ENCODE results near the gene MCMBP.
"Not testable (repeated sequence)": the region's sequence is repeated elsewhere in the genome, so short reads cannot be mapped to it uniquely, and the experiment has no call there.

Gene MCMBP

DNA sequence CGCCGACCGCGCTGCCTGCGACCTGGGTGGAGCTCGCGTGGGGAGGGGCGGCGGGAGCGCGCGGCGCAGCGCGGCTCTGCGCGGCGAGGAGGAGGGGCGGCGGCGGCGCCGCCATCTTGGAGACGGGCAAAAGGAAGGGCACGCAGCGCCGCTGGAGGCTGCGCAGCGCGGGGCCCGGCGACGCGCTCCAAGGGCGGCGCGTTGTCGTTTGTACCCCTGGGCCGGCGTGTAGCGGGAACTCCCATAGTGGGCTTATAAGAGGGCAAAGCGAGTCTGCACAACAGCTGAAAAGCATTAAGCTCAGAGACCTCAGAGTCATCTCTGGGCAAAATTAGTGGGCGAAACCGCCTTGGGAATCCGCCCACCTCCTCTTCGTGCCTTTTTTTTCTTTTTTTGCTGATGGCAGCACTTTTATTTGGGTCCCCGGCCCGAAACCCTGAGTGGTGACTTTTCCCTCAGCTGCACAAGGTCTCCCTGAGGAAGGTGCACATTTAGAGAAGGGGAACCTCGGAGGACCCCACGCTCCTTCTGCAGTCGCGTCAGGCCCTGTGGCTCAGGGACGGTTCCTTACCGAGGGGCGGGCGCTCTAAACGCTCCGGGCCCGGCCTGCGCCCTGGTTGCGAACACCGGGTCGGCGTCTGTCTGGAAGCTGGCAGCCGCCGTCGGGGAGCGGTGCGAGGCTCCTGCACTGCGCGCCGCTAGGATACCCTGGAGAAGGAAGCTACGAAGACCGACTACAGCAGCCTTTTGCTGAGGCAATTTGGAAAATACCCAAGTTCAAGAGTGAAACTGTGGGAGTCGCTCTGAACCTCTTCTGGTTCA lies 428 bp upstream of the MCMBP start:
- peak; percentile 73 to 78 for DNase-seq (ENCODE audit: low read depth in 2 of 2)

DNA sequence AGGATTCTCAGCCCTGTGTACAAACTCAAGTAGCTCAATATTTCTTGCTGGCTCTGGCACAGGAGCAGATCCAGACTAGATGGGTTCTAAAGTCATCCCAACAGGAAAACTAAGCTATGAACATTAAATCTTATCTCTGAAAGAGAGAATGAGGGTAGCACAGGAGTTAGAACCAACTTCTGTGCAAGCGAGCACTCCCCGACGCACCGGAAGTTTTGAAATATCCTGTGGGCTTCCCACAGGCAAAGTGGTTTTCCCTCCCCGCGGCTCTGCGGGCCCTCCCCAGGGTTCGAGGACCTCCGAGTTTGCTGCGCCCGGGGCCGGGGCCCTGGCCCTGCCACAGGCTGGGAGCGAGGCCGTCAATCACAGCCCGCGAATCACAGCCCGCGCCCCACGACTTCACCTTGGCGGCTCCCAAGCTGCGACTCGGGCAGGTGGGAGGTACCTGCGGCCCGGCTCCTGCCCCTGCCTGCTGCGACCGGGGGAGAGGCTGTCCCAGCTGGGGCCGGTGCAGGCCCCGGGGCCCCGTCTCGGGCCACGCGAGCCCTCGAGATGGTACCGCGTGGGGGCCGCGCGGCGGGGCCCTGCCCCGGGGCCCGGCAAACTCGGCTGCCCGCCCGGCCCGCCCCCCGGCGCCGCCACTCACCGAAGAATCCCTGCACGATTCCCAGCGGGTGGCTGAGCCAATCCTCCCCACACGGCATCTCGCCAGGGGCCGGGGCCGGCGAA lies 598 bp downstream of the MCMBP start:
- peak; percentile 14 to 26 for DNase-seq (ENCODE audit: low read depth in 2 of 2)

DNA sequence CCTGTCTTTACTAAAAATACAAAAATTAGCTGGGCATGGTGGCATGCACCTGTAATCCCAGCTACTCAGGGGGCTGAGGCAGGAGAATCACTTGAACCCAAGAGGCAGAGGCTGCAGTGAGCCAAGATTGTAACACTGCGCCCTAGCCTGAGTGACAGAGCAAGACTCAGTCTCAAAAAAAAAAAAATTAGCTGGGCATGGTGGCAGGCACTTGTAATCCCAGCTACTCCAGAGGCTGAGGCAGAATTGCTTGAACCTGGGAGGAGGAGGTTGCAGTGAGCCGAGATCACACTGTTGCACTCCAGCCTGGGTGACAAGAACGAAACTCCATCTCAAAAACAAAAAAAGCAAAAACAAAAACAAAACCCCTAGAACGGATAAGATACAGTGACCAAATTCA lies 3.2 kb downstream of the MCMBP start:
- DNase-seq (ENCODE audit: low read depth in 2 of 2): not testable (repeated sequence)

DNA sequence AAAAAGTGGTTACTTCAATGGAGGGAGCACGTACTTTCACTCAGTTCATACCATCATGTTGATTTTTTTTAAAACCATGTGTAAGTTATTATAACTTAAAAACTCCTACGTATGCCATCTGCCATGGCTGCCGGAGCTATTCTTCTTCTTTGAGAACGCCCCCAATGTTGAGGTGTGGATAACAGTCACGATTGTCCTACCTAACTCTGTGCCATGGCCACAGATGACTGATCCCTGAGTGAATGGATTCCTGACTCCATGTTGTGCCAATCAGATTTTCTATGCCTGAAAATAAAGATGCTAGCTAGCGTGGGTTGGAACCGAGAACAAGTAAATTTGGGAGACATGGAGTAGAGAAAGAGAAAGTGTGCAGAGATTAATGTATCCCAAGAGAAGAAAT lies 5.3 kb downstream of the MCMBP start:
- no peak for DNase-seq (ENCODE audit: low read depth in 2 of 2)

DNA sequence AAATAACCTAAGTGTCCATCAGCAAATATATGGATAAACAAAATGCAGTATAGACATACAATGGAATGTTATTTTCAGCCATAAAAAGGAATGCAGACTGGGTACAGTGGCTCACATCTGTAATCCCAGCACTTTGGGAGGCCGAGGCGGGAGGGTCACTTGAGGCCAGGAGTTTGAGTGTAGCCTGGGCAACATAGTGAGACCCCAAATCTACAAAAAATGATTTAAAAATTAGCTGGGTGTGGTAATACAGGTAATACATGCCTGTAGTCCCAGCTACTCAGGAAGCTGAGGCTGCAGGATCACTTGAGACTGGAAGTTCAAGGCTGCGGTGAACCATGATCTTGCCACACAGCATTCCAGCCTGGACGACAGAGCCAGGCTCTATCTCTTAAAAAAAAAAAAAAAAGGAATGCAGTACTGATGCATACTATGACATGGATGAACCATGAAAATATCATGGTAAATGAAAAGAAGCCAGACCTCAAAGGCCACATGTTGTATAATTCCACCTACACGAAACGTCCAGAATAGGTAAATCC lies 6.9 kb downstream of the MCMBP start:
- no peak for DNase-seq (ENCODE audit: low read depth in 2 of 2)

DNA sequence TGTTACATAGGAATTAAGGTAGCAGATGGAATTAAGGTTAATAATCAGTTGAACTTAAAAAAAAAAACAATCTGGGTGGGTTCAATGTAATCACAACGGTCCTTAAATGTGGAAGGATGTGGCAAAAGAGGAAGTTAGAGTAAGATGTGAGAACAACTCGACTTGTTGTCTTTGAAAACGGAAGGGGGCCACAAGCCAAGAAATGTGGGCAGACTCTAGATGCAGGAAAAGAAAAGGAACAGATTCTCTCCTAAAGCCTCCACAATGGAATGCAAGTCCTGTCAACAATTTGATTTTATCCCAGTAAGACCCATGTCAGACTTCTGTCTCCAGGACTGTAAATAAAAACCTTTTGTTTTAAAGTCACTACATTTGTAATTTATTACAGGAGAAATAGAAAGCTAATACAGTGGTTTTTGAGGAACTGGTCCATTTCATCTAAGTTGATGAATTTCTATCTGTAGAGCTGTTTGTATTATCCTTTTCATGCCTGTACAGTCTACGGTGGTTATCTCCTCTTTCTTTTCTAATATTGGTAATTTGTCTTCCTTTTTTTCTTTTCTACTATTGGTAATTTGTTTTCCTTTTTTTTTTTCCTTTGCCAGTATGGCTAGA lies 8.6 kb downstream of the MCMBP start:
- no peak for DNase-seq (ENCODE audit: low read depth in 2 of 2)

DNA sequence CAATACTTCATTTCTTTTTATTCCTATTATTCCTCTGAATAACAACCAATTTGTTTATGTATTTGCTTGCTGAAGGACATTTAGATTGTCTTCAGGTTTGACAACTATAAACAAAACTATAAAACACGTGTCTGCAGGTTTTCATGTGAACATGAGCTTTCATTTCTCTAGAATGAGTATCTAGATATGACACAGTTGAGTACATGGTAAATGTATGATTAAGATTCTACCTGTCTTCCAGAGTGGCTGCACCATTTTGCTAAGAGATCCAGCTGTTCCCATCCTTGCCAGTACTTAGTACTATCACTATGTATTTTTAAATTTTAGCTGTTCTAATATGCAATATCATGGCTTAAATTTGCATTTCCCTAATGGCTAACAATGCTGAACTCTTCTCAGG lies 10.1 kb downstream of the MCMBP start:
- no peak for DNase-seq (ENCODE audit: low read depth in 2 of 2)

DNA sequence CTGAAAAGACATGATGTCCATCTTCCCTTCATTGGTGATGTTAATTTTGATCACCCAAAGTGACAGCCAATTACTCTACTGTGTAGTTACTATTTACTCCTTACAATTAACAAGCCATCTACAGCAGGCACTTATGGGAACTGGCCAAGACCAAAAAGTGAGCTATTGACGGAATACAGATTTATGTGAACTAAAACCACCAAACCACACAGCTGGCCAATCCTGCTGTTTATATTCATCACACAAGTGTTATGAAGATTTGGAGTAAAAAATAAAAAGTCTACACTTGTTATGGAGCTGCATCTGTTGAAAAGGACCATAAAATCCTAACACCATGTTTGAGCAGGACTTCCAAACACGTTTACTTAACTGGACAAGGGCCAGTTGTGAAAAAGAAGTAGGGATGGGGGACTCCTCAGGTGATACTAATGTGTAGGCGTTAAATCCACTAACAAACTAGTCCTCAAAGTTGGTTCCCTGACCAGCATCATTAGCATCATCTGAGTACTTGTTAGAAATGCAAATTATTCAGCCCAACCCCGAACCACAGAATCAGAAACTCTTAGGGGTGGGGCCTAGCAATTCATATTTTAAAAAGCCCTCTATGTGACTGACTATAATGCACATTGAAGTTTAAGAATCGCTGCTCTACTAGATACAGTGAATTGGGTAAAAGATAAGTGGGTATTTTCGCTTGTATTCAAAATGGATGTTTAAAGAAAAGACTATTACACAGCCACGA lies 11.6 kb downstream of the MCMBP start:
- no peak for DNase-seq (ENCODE audit: low read depth in 2 of 2)

DNA sequence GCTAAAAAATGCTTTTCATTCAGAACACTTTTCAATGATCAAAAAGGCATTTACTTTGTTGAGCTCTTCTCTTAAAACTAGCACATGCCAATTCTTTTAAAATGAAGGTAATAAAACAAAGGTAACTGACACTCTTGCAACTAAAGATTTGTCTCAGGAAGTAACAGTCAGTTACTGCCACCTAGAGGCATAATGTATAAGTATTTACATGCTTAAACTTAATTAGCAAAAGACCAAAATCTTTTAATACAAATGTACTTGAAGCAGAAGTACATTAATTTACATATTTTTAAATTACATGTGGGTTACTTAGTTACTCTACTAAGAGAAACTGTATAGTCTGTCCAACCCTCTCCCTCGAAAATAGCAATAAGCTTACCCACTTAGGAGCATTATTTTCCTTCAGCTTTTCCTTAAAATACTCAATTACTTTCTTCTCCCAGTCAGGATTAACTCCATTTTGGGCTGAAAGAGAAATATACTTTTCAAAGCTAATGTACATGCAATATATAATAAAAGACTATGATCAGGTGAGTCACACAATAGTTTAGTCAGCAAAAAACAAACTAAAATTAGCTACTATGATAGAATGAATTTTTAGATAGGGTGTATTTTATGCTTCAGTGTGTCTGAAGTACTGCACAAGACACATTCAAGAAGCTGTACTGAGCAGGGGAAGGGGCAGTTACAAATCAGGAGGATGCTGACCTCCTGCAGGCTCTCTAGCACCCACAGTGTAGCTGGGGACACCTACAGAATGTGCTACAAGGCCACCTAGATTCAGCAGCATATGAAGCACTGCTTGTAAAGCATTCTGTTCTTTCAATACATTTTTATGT lies 13.0 kb downstream of the MCMBP start:
- no peak for DNase-seq (ENCODE audit: low read depth in 2 of 2)

DNA sequence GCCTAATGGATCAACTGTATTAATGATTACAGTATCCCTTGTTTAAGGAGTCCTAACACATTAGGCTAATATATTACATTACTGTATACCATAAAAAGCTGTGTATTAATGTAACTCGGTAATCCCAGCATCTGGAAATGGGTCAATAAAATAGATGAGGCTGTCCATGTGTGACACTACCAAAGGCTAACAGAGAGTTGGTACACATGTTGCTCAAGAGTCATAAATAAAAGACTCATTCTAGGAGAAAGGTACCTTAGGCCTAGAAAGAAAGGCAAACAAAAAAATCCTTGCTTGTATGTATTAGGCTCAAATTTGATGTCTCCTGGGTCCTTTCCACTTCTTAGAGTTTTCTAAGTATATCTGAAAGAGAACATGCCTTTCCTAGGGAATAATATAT lies 14.6 kb downstream of the MCMBP start:
- no peak for DNase-seq (ENCODE audit: low read depth in 2 of 2)

DNA sequence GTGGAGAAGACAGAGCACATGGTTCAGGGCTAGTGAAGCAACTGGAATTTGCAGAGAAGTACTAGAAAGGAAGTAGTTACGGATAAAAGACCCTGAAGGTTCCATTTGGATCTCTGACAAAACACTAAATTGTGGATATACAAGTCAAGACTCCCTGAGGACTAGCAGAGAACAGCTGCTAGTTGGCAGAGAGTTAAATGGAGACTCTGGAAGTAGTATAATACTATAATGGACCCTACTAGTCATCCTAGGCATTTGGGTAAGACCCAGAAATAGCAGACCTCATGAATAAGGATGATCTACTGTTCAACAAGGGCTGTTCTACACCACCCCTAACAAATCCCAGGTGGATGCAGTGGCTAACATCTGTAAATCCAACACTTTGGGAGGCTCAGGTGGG lies 19.1 kb downstream of the MCMBP start:
- no peak for DNase-seq (ENCODE audit: low read depth in 2 of 2)

DNA sequence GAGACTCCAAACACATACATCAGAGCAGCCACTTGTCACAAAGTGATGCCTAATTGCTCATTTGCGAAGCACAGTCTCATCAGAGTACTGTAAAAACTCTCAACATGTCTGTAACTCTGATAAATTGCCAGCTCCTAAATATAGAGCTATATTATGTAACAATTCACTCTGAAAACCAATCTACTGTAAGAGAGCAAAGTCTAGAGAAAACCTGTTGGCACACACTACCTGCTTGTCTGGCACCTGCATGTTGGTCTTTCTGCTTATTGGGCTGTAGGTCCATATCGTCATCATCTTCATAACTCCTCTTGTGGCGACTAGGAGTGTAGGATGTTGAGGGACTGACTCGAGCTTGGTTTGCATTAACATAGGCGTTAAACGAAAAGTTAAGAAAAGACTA lies 19.8 kb downstream of the MCMBP start:
- no peak for DNase-seq (ENCODE audit: low read depth in 2 of 2)

DNA sequence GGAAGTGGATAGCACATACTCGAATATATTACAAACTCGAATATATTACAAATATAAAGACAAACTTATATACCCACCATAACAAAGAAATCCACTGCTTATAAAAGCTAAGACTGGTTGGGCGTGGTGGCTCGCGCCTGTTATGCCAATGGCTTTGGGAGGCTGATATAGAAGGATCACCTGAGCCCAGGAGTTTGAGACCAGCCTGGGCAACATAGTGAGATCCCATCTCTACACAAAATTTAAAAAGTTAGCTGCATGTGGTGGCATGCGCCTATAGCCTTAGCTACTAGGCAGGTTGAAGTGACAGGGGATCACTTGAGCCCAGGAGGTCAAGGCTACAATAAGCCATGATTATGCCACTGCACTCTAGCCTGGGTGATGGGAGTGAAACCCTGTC lies 20.4 kb downstream of the MCMBP start:
- DNase-seq (ENCODE audit: low read depth in 2 of 2): no peak

DNA sequence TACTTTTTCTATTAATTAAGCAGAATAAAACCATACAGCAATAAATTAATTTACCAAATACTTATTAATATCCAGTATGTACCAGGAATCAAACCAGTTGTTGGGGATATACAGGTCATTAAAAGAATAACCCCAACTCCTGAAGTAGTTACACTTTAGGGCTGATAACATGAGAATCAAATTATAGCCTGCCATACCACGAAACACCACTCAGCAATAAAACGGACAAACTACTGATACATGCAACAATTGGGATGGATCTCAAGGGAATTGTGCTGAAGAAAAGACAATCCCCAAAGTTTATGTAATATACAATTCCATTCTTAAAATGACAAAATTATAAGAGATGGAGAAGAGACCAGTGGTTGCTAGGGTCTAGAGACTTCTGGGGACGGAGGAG lies 22.7 kb downstream of the MCMBP start:
- no peak for DNase-seq (ENCODE audit: low read depth in 2 of 2)

DNA sequence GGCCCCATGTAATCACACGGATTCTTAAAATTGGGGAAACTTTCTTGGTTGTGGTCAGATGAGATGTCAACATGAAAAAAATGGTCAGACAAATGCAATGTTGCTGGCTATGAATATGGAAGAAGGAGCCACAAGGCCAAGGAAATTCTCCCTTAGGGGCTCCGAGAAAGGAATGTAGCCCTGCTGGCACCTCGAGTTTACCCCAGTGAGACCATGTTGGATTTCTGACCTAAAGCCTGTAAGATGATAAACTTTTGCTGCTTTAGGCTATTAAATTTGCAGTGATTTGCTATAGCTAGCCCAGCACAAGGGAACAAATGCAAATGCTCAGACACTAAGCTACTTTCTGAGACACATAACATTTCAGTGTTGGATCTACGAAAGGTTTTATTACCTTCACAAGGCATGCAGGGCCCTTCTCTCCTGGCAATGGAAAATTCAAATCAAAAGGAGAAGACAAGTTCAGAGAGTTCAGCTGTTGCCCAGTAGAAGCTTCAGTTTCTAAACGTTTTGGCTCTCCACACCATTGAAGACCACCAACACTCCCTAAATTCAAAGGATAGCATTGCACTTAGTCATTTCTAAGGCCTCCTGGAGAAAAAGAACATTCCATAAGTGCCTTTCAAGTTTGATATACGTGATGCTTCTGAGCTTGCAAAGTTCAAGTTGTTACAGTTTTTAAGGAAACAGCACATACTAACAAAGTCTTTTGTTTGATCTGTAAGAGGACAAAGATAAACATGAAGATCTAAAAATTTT lies 23.4 kb downstream of the MCMBP start:
- DNase-seq (ENCODE audit: low read depth in 2 of 2): no peak

DNA sequence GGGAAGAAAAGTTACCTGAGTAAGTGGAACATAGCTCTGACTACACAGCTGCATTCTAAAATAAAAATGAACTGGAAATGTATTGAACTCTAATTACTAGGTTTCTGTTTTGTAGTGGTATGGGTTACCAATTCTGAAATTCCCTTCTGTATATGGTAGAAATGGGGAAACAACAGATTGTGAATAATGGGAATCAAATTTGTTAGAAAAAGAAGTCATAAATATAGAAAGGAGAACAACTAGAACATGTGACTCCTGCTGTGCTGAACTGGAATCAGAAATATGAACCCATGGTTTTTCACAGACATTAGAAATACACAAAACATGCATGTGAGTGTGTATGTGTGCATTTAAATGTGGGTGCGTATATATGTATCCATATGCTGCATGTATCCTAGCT lies 27.0 kb downstream of the MCMBP start:
- DNase-seq (ENCODE audit: low read depth in 2 of 2): no peak

DNA sequence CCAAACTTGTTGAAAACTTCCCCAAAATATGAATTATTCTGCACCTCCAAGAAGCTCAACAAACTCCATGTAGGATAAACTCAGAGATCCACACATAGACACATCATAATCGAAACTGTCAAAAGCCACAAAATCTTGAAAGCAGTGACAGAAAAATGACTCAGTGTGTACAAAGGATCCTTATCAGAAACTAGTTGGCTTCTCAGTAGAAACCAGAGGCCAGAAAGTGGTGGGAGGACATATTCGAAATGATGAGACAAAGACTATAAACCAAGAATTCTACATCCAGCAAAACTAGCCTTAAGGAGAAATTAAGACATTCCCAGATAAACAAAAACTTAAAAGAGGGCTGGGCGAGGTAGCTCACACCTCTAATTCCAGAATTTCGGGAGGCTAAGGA lies 38.5 kb downstream of the MCMBP start:
- no peak for DNase-seq (ENCODE audit: low read depth in 2 of 2)

DNA sequence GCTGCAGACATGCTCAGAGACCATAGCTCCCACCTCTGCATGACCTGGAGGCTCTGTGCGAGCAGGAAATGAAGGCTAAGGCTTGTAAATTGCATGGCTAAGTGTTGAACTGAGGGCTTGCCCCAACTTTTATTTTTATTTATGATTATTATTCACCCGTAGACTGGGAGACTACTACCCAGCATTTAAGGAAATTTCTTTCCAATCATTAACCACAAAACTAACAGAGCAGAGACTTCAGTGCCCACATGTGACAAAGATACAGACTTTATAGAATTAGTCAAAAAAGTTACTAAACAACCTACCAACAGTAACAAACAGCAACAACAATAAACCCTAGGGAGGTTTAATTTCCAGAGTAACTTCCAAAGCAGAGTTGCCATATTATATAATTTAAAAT lies 39.7 kb downstream of the MCMBP start:
- DNase-seq (ENCODE audit: low read depth in 2 of 2): no peak

DNA sequence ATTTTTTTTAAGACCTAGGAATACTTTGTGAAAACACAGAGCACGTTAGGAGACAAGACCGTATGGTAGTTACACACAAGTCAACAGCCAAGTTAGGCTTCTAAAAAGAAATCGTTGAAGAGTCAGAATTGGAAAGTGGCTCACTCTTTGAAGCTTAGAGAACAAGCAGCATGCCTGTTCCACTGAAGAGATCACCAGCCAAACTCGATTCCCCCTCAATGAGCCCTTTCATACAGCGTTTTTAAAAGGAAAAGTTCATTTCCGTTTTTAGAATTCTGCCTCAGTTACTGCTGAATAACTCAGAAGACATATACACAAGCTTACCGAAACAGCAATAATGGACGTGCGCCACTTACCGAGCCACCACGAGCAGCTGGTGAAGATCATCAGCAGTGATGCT lies 41.0 kb downstream of the MCMBP start:
- no peak for DNase-seq (ENCODE audit: low read depth in 2 of 2)

DNA sequence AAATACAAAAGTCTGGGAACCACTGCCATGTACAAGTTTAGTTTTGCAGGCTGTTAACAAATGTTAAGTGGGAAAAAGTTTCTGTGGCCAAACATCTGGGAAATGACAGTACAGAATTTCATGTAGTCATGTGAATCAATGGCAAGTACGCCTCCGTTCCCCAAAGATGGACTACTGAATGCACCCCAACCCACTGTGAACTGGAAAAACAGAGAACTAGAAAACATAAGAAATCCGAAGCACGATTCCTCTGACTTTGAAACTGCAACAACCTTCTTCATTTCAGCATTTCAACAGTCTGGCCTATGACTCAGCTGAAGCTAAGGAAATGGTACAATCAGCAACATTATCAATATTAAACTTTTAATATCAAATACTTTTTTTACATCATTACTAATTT lies 41.8 kb downstream of the MCMBP start:
- DNase-seq (ENCODE audit: low read depth in 2 of 2): no peak

Data from stimulated activated CD8-positive, alpha-beta memory T cell treated with anti-CD3 and anti-CD28 coated beads, Interleukin-2, amount 100 ng/mL, for 1 hour (primary cell).